Measurements from ENCODE around the gene RBM47. TPM values are rescaled to one million over a fixed set of nuclear protein-coding genes. Genes with fewer than 3 reads are reported as not detected.

Gene RBM47
- total and polyA plus RNA-seq, 2 experiments from 2014 or later, result 35.6 to 139 TPM

GRCh38 chr4:40595981-40596380 is 33.7 kb downstream of the RBM47 start (continued):
- TF ChIP-seq, protein P1, sequence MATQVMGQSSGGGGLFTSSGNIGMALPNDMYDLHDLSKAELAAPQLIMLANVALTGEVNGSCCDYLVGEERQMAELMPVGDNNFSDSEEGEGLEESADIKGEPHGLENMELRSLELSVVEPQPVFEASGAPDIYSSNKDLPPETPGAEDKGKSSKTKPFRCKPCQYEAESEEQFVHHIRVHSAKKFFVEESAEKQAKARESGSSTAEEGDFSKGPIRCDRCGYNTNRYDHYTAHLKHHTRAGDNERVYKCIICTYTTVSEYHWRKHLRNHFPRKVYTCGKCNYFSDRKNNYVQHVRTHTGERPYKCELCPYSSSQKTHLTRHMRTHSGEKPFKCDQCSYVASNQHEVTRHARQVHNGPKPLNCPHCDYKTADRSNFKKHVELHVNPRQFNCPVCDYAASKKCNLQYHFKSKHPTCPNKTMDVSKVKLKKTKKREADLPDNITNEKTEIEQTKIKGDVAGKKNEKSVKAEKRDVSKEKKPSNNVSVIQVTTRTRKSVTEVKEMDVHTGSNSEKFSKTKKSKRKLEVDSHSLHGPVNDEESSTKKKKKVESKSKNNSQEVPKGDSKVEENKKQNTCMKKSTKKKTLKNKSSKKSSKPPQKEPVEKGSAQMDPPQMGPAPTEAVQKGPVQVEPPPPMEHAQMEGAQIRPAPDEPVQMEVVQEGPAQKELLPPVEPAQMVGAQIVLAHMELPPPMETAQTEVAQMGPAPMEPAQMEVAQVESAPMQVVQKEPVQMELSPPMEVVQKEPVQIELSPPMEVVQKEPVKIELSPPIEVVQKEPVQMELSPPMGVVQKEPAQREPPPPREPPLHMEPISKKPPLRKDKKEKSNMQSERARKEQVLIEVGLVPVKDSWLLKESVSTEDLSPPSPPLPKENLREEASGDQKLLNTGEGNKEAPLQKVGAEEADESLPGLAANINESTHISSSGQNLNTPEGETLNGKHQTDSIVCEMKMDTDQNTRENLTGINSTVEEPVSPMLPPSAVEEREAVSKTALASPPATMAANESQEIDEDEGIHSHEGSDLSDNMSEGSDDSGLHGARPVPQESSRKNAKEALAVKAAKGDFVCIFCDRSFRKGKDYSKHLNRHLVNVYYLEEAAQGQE (IDR thresholded peaks at IDR 0.05; ENCODE audit: unreplicated experiment), result no peak

DNA sequence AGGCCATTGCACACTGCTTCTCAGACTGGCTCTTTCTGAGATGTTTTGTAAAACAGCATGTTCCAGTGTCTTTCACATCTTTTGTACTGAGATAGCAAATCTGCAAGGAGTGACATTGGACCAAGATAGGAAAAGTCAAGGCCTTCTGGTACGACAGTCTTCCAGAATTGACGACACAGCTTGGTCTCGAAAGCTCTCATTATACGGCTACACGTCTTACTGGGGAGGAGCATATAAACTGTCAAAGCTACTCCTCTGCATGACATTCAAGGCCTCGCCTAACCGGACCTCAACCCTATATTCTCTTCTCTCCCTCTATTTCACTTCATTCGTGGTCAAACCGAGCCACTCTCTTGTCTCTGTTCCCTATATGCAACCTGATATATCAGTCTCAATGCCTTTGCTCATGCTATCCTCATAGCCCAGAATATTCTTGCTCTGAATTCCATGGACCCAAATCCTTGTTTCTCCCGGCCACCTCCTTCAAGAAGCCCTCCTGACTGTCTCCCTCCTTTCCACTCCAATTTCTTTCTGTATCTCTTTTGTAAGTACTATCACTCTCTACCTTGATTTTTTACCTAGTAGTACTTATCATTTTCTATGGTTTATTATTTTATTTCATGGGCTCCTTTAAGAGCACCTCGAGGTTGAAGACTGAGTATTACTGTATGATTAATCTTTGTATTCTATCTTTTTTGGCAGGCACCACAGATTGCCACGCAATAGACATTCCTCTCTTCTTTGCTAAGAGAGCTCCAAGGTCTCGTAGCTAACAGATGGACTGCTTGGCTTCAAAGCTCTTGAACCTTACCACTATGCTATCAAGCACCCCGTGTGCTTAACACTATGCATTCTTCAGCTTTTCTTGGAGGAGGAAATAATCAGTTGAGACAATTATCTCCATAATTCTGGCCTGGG is 35.1 kb downstream of the RBM47 start:
- Mint-ChIP-seq H3K27ac (0 out of 2 replicates have a peak overlapping the region, but pooled peaks have one; percentile 17), H3K9me3 (no peaks in the 10 kb centered on the region), H3K36me3 (ENCODE audit: low read depth) (peaks cover 60% of the 10 kb centered on the region), H3K4me3 (no peak overlapping the region), H3K4me1 (peaks cover 3% of the 10 kb centered on the region; the same call in 1 of the 3 replicates), H3K27me3 (ENCODE audit: insufficient read depth, low read depth, poor library complexity) (peaks cover 2% of the 10 kb centered on the region)
- Histone ChIP-seq H3K9me2 (ENCODE audit: insufficient read depth) (no peaks in the 10 kb centered on the region), H3K27ac (ENCODE audit: low read depth) (no peak overlapping the region), H3K79me2 (replicated peaks; ENCODE audit: insufficient read depth) (peaks cover 79% of the 10 kb centered on the region), H3K4me2 (no peak overlapping the region), H3K4me3 (no peak overlapping the region), H3K27me3 (ENCODE audit: insufficient read depth) (no peaks in the 10 kb centered on the region), H3K36me3 (ENCODE audit: insufficient read depth) (peaks cover 17% of the 10 kb centered on the region), H3K4me1 (ENCODE audit: insufficient read depth) (no peaks in the 10 kb centered on the region), H4K20me1 (replicated peaks; ENCODE audit: insufficient read depth) (peaks cover 17% of the 10 kb centered on the region), H3F3A (replicated peaks; ENCODE audit: low read depth) (no peaks in the 10 kb centered on the region), H2AFZ (no peak overlapping the region)
- no peak for DNase-seq (ENCODE audit: low spot score)
- no peak for ATAC-seq
- TF ChIP-seq, protein P1 (IDR thresholded peaks at IDR 0.05; ENCODE audit: unreplicated experiment), result no peak
- no peak for TF ChIP-seq ZNF114 (CRISPR knock-in tag; IDR thresholded peaks at IDR 0.05)
- TF ChIP-seq CREB1 (CRISPR knock-in tag; IDR thresholded peaks at IDR 0.05; ENCODE audit: low read depth), result no peak
- no peak for TF ChIP-seq POLR2AphosphoS5 (IDR thresholded peaks at IDR 0.05; ENCODE audit: low read depth)
- TF ChIP-seq, protein P2, sequence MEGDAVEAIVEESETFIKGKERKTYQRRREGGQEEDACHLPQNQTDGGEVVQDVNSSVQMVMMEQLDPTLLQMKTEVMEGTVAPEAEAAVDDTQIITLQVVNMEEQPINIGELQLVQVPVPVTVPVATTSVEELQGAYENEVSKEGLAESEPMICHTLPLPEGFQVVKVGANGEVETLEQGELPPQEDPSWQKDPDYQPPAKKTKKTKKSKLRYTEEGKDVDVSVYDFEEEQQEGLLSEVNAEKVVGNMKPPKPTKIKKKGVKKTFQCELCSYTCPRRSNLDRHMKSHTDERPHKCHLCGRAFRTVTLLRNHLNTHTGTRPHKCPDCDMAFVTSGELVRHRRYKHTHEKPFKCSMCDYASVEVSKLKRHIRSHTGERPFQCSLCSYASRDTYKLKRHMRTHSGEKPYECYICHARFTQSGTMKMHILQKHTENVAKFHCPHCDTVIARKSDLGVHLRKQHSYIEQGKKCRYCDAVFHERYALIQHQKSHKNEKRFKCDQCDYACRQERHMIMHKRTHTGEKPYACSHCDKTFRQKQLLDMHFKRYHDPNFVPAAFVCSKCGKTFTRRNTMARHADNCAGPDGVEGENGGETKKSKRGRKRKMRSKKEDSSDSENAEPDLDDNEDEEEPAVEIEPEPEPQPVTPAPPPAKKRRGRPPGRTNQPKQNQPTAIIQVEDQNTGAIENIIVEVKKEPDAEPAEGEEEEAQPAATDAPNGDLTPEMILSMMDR (conservative IDR thresholded peaks at IDR 0.05; ENCODE audit: low read depth in 2 of 2), result no peak
- TF ChIP-seq, protein P3, sequence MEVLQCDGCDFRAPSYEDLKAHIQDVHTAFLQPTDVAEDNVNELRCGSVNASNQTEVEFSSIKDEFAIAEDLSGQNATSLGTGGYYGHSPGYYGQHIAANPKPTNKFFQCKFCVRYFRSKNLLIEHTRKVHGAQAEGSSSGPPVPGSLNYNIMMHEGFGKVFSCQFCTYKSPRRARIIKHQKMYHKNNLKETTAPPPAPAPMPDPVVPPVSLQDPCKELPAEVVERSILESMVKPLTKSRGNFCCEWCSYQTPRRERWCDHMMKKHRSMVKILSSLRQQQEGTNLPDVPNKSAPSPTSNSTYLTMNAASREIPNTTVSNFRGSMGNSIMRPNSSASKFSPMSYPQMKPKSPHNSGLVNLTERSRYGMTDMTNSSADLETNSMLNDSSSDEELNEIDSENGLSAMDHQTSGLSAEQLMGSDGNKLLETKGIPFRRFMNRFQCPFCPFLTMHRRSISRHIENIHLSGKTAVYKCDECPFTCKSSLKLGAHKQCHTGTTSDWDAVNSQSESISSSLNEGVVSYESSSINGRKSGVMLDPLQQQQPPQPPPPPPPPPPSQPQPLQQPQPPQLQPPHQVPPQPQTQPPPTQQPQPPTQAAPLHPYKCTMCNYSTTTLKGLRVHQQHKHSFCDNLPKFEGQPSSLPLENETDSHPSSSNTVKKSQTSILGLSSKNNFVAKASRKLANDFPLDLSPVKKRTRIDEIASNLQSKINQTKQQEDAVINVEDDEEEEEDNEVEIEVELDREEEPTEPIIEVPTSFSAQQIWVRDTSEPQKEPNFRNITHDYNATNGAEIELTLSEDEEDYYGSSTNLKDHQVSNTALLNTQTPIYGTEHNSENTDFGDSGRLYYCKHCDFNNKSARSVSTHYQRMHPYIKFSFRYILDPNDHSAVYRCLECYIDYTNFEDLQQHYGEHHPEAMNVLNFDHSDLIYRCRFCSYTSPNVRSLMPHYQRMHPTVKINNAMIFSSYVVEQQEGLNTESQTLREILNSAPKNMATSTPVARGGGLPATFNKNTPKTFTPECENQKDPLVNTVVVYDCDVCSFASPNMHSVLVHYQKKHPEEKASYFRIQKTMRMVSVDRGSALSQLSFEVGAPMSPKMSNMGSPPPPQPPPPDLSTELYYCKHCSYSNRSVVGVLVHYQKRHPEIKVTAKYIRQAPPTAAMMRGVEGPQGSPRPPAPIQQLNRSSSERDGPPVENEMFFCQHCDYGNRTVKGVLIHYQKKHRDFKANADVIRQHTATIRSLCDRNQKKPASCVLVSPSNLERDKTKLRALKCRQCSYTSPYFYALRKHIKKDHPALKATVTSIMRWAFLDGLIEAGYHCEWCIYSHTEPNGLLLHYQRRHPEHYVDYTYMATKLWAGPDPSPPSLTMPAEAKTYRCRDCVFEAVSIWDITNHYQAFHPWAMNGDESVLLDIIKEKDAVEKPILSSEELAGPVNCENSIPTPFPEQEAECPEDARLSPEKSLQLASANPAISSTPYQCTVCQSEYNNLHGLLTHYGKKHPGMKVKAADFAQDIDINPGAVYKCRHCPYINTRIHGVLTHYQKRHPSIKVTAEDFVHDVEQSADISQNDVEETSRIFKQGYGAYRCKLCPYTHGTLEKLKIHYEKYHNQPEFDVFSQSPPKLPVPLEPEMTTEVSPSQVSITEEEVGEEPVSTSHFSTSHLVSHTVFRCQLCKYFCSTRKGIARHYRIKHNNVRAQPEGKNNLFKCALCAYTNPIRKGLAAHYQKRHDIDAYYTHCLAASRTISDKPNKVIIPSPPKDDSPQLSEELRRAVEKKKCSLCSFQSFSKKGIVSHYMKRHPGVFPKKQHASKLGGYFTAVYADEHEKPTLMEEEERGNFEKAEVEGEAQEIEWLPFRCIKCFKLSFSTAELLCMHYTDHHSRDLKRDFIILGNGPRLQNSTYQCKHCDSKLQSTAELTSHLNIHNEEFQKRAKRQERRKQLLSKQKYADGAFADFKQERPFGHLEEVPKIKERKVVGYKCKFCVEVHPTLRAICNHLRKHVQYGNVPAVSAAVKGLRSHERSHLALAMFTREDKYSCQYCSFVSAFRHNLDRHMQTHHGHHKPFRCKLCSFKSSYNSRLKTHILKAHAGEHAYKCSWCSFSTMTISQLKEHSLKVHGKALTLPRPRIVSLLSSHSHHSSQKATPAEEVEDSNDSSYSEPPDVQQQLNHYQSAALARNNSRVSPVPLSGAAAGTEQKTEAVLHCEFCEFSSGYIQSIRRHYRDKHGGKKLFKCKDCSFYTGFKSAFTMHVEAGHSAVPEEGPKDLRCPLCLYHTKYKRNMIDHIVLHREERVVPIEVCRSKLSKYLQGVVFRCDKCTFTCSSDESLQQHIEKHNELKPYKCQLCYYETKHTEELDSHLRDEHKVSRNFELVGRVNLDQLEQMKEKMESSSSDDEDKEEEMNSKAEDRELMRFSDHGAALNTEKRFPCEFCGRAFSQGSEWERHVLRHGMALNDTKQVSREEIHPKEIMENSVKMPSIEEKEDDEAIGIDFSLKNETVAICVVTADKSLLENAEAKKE (CRISPR knock-in tag; IDR thresholded peaks at IDR 0.05), result no peak
- TF ChIP-seq ZNF331 (CRISPR knock-in tag; IDR thresholded peaks at IDR 0.05; ENCODE audit: low read depth), result no peak

Measured in GM23338 (cell line).